Thymus (tissue), 11 donors: ENCODE measurements around the gene KCNC2. TPM values are rescaled to one million over a fixed set of nuclear protein-coding genes. Genes with fewer than 3 reads are reported as not detected.

ENCODE experiments used
- DNase-seq, 9 donors: peaks; one replicate each; pipeline ENCODE4 v3.0.0-alpha.2; 2013; ENCODE audit warnings: low spot score in 9 of 9, low read depth in 6 of 9, missing footprints in 1 of 9
- H3K27ac ChIP-seq, 2 donors: one replicate each; pipeline ENCODE4 v1.5.1; 2013; ENCODE audit warnings: control low read depth in 1 of 2, low read depth in 1 of 2, low read length in 1 of 2, mild to moderate bottlenecking in 1 of 2, moderate library complexity in 1 of 2
- H3K27me3 ChIP-seq, 2 donors: one replicate each; pipeline ENCODE4 v1.5.1; 2013; ENCODE audit warnings: low read length in 1 of 2; ENCODE audit not compliant: control insufficient read depth in 2 of 2, insufficient read depth in 1 of 2
- H3K36me3 ChIP-seq, 2 donors: one replicate each; pipeline ENCODE4 v1.5.1; 2013; ENCODE audit warnings: low read length in 1 of 2, mild to moderate bottlenecking in 1 of 2, moderate library complexity in 1 of 2; ENCODE audit not compliant: control insufficient read depth in 2 of 2, insufficient read depth in 2 of 2
- H3K4me1 ChIP-seq, 2 donors: one replicate each; pipeline ENCODE4 v1.5.1; 2013; ENCODE audit warnings: low read length in 2 of 2; ENCODE audit not compliant: control insufficient read depth in 2 of 2, insufficient read depth in 2 of 2
- H3K4me3 ChIP-seq, 2 donors: one replicate each; pipeline ENCODE4 v1.5.1; 2013; ENCODE audit warnings: low read length in 2 of 2, control low read depth in 1 of 2, mild to moderate bottlenecking in 1 of 2
- H3K9me3 ChIP-seq, 2 donors: one replicate each; pipeline ENCODE4 v1.5.1; 2013; ENCODE audit warnings: low read length in 1 of 2, mild to moderate bottlenecking in 1 of 2; ENCODE audit not compliant: control insufficient read depth in 2 of 2, insufficient read depth in 1 of 2
- whole genome bisulfite sequencing: extraction: QIAGEN DNeasy Blood & Tissue Kit; methylation state at CpG from one replicate; pipeline ENCODE4 v1.1.7; 2013; 5-methylcytosine and 5-hydroxymethylcytosine counted together
- polyA plus RNA-seq: library from polyadenylated mRNA; stranded (reverse); fragments of 200-250 nt; gene quantifications from one replicate; pipeline ENCODE4 v1.2.3, GENCODE V29; 2013
- total RNA-seq: library from RNA; stranded (reverse); fragments of 120-200 nt; gene quantifications from one replicate; pipeline ENCODE4 v1.2.4, GENCODE V29; 2013
- donor health status: healthy.

KCNC2 gene
- total and polyA plus RNA-seq, 2 donors, result 0.02 to 0.05 TPM

DNA sequence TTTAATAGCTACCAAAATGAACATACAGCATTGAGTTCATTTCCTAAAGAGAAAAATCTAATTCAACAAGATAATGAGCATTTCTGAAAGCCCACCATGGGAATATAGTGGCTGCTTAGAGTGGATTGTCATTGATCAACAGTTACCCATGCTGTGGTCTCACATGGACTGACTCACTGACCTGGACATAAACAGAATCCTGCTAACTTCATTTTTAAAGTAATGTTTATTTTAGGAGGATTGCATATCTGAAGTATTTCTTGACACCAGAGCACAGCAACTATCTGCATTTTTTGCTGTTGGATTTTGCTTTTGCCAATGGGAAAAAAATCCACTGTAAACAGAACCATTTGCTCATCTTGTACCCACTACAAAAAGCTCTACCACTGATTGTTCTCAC lies 71.7 kb downstream of the KCNC2 start:
- Histone ChIP-seq H3K4me1 (no peaks in the 10 kb centered on the region), H3K27me3 (no peaks in the 10 kb centered on the region), H3K27ac (no peak overlapping the region), H3K4me3 (no peak overlapping the region), H3K9me3 (no peaks in the 10 kb centered on the region), H3K36me3 (no peaks in the 10 kb centered on the region)
- no peak for DNase-seq

DNA sequence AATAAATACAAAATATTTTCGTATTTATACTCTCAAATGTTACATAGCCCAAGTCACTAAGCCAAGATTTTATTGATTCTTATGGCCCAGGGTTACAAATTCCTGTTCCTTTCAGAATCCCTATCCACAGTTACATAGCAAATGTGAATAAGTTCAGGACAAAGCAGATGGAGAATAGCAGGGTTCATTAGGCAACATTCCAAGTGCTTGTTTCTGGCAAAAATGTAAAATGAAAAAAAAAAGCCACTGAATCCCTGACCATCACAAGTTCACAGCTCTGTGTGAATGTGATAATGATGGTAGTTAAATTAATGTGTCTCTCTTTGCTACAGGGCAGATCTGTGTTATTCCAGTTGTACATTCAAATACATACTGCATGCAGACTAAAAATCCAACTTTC lies 74.6 kb downstream of the KCNC2 start:
- Histone ChIP-seq H3K4me3 (no peak overlapping the region), H3K4me1 (no peaks in the 10 kb centered on the region), H3K27ac (no peak overlapping the region), H3K9me3 (no peaks in the 10 kb centered on the region), H3K27me3 (no peaks in the 10 kb centered on the region), H3K36me3 (no peaks in the 10 kb centered on the region)
- no peak for DNase-seq
- 85% methylated on average over 1 of the region's 1 CpG for WGBS

- no peaks in the 10 kb centered on the region for H3K9me3 ChIP-seq
- no peak for DNase-seq
- no peaks in the 10 kb centered on the region for H3K27me3 ChIP-seq
- WGBS, result 95% methylated on average over 3 of the region's 3 CpGs
- H3K27ac ChIP-seq, result no peak overlapping the region
- no peaks in the 10 kb centered on the region for H3K36me3 ChIP-seq
- H3K4me1 ChIP-seq, result no peaks in the 10 kb centered on the region
- H3K4me3 ChIP-seq, result no peak overlapping the region
Measured at GRCh38 chr12:75130811-75131210, 78.8 kb downstream of the KCNC2 start.

GRCh38 chr12:75129275-75129674 lies 80.4 kb downstream of the KCNC2 start:
- 74% methylated on average over 2 of the region's 2 CpGs for WGBS
- Histone ChIP-seq H3K27me3 (no peaks in the 10 kb centered on the region), H3K36me3 (no peaks in the 10 kb centered on the region), H3K9me3 (no peaks in the 10 kb centered on the region), H3K4me1 (no peaks in the 10 kb centered on the region), H3K4me3 (no peak overlapping the region), H3K27ac (no peak overlapping the region)
- no peak for DNase-seq

GRCh38 chr12:75121036-75121705 lies 88.5 kb downstream of the KCNC2 start:
- Histone ChIP-seq H3K36me3 (no peaks in the 10 kb centered on the region), H3K27me3 (no peaks in the 10 kb centered on the region), H3K9me3 (no peaks in the 10 kb centered on the region), H3K4me1 (no peaks in the 10 kb centered on the region), H3K27ac (no peak overlapping the region), H3K4me3 (no peak overlapping the region)
- no peak for DNase-seq
- WGBS, result 83% methylated on average over 2 of the region's 2 CpGs

GRCh38 chr12:75120311-75120711 lies 89.3 kb downstream of the KCNC2 start:
- DNase-seq, result no peak
- Histone ChIP-seq H3K27me3 (no peaks in the 10 kb centered on the region), H3K36me3 (no peaks in the 10 kb centered on the region), H3K4me1 (no peaks in the 10 kb centered on the region), H3K9me3 (no peaks in the 10 kb centered on the region), H3K4me3 (no peak overlapping the region), H3K27ac (no peak overlapping the region)
- 95% methylated on average over 1 of the region's 1 CpG for WGBS

GRCh38 chr12:75116646-75117198 lies 92.9 kb downstream of the KCNC2 start:
- no peak overlapping the region for H3K4me3 ChIP-seq
- 90% methylated on average over 5 of the region's 5 CpGs for WGBS
- H3K36me3 ChIP-seq, result no peaks in the 10 kb centered on the region
- H3K9me3 ChIP-seq, result no peaks in the 10 kb centered on the region
- DNase-seq, result no peak
- H3K4me1 ChIP-seq, result no peaks in the 10 kb centered on the region
- no peak overlapping the region for H3K27ac ChIP-seq
- H3K27me3 ChIP-seq, result no peaks in the 10 kb centered on the region

DNA sequence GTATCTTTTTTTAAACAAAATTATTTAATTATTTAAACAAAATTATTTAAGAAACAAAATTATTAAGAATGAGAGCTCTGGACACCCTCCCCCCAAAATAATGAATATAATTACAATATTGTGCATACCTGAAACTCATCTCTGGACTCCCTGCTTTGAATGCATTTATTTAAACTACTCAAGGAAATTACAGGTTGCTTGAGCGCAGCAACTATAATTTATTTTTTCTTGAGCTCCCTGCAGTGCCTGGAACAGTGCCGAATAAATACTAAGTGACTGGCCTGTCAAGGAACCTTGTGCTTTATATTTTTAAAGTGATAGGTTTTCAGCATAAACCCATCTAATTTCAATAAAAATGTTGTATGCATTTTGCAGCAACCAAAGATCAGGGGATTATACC lies 93.9 kb downstream of the KCNC2 start:
- H3K27me3 ChIP-seq, result no peaks in the 10 kb centered on the region
- no peak overlapping the region for H3K27ac ChIP-seq
- WGBS, result 99% methylated on average over 2 of the region's 2 CpGs
- no peaks in the 10 kb centered on the region for H3K4me1 ChIP-seq
- no peak for DNase-seq
- no peaks in the 10 kb centered on the region for H3K9me3 ChIP-seq
- no peaks in the 10 kb centered on the region for H3K36me3 ChIP-seq
- H3K4me3 ChIP-seq, result no peak overlapping the region

- Histone ChIP-seq H3K27me3 (no peaks in the 10 kb centered on the region), H3K36me3 (no peaks in the 10 kb centered on the region), H3K4me3 (no peak overlapping the region), H3K27ac (no peak overlapping the region), H3K9me3 (no peaks in the 10 kb centered on the region), H3K4me1 (no peaks in the 10 kb centered on the region)
- DNase-seq, result no peak
- 98% methylated on average over 6 of the region's 6 CpGs for WGBS
Measured at GRCh38 chr12:75103822-75104221, 105.8 kb downstream of the KCNC2 start.
